Liver (tissue), 9 donors: ENCODE measurements around the gene FCSK. TPM values are rescaled to one million over a fixed set of nuclear protein-coding genes. Genes with fewer than 3 reads are reported as not detected.

Experiments used
- DNase-seq: peaks from one replicate; pipeline ENCODE4 v3.0.0-alpha.2; 2017; ENCODE audit warnings: low spot score
- H3K27ac ChIP-seq, 2 donors: one replicate each; pipeline ENCODE4 v1.7.0; 2013; ENCODE audit warnings: inconsistent platforms in 2 of 2, low read length in 2 of 2, control low read depth in 1 of 2, low read depth in 1 of 2, mild to moderate bottlenecking in 1 of 2
- H3K27me3 ChIP-seq, 4 donors: one replicate each; pipeline versions ENCODE4 v1.6.1 to v1.7.0; 2013; ENCODE audit warnings: low read length in 3 of 4, inconsistent platforms in 1 of 4, mild to moderate bottlenecking in 1 of 4, moderate library complexity in 1 of 4; ENCODE audit not compliant: control insufficient read depth in 4 of 4, insufficient read depth in 4 of 4
- H3K36me3 ChIP-seq, 4 donors: one replicate each; pipeline versions ENCODE4 v1.6.1 to v1.7.0; 2013; ENCODE audit warnings: low read length in 3 of 4, mild to moderate bottlenecking in 3 of 4, low read depth in 1 of 4, moderate library complexity in 1 of 4; ENCODE audit not compliant: control insufficient read depth in 4 of 4, insufficient read depth in 3 of 4
- H3K4me1 ChIP-seq, 4 donors: one replicate each; pipeline versions ENCODE4 v1.6.1 to v1.7.0; 2013; ENCODE audit warnings: low read length in 3 of 4, mild to moderate bottlenecking in 3 of 4, moderate library complexity in 1 of 4; ENCODE audit not compliant: control insufficient read depth in 4 of 4, insufficient read depth in 4 of 4
- H3K4me3 ChIP-seq, 3 donors: one replicate each; pipeline versions ENCODE4 v1.6.1 to v1.7.0; 2013; ENCODE audit warnings: low read length in 3 of 3, control low read depth in 1 of 3, low read depth in 1 of 3, mild to moderate bottlenecking in 1 of 3
- H3K9ac ChIP-seq, 2 donors: one replicate each; pipeline ENCODE4 v1.7.0; 2013; ENCODE audit warnings: low read length in 2 of 2, mild to moderate bottlenecking in 2 of 2, moderate library complexity in 2 of 2, control low read depth in 1 of 2, low read depth in 1 of 2
- H3K9me3 ChIP-seq, 4 donors: one replicate each; pipeline versions ENCODE4 v1.6.1 to v1.7.0; 2013; ENCODE audit warnings: low read length in 3 of 4; ENCODE audit not compliant: control insufficient read depth in 4 of 4
- CTCF ChIP-seq: fragments of 150-350 bp; IDR thresholded peaks from 2 replicates; pipeline ENCODE4 v1.5.1; 2017; ENCODE audit warnings: improper control_type of control experiment, low read depth, low read length; ENCODE audit not compliant: missing input control
- EGR1 ChIP-seq, 2 donors: IDR thresholded peaks; 2 replicates each; pipeline ENCODE4 v1.6.1; 2016 to 2018; ENCODE audit warnings: antibody characterized with exemption in 2 of 2, low read depth in 2 of 2
- FOXA1 ChIP-seq: IDR thresholded peaks from 2 replicates; pipeline ENCODE4 v1.6.1; 2016; ENCODE audit warnings: antibody characterized with exemption
- FOXA2 ChIP-seq: IDR thresholded peaks from 2 replicates; pipeline ENCODE4 v1.6.1; 2016; ENCODE audit warnings: antibody characterized with exemption
- GABPA ChIP-seq, 2 donors: IDR thresholded peaks in 1 of 2; conservative IDR thresholded peaks in 1 of 2; 2 replicates each; pipeline ENCODE4 v1.6.1; 2016; ENCODE audit warnings: antibody characterized with exemption in 2 of 2, mild to moderate bottlenecking in 1 of 2, moderate library complexity in 1 of 2
- HNF4A ChIP-seq, 2 donors: conservative IDR thresholded peaks; 2 replicates each; pipeline ENCODE4 v1.6.1; 2016; ENCODE audit warnings: antibody characterized with exemption in 2 of 2, mild to moderate bottlenecking in 2 of 2
- HNF4G ChIP-seq: IDR thresholded peaks from 2 replicates; pipeline ENCODE4 v1.6.1; 2016; ENCODE audit warnings: antibody characterized with exemption
- JUND ChIP-seq, 2 donors: IDR thresholded peaks; 2 replicates each; pipeline ENCODE4 v1.6.1; 2016; ENCODE audit warnings: antibody characterized with exemption in 2 of 2
- NR2F2 ChIP-seq: IDR thresholded peaks from 2 replicates; pipeline ENCODE4 v1.6.1; 2016; ENCODE audit warnings: antibody characterized with exemption
- RAD21 ChIP-seq, 2 donors: IDR thresholded peaks; 2 replicates each; pipeline ENCODE4 v1.6.1; 2016; ENCODE audit warnings: antibody characterized with exemption in 2 of 2, mild to moderate bottlenecking in 2 of 2
- RXRA ChIP-seq, 2 donors: IDR thresholded peaks; 2 replicates each; pipeline ENCODE4 v1.6.1; 2017 to 2018; ENCODE audit warnings: antibody characterized with exemption in 2 of 2, mild to moderate bottlenecking in 1 of 2
- SP1 ChIP-seq: IDR thresholded peaks from 2 replicates; pipeline ENCODE4 v1.6.1; 2018; ENCODE audit warnings: antibody characterized with exemption, mild to moderate bottlenecking
- TAF1 ChIP-seq: conservative IDR thresholded peaks from 2 replicates; pipeline ENCODE4 v1.6.1; 2016; ENCODE audit warnings: antibody characterized with exemption, mild to moderate bottlenecking
- YY1 ChIP-seq: IDR thresholded peaks from 2 replicates; pipeline ENCODE4 v1.6.1; 2016; ENCODE audit warnings: antibody characterized with exemption, mild to moderate bottlenecking
- WGBS: extraction: QIAGEN DNeasy Blood & Tissue Kit; methylation state at CpG from one replicate; pipeline ENCODE4 v1.1.7; 2013; 5-methylcytosine and 5-hydroxymethylcytosine counted together
- polyA plus RNA-seq, 2 donors: library from polyadenylated mRNA; stranded (reverse) in 1 of 2; unstranded in 1 of 2; fragments of 200-250 nt in 1 of 2; fragments of >200 nt in 1 of 2; fragmentation: Nextera tagmentation in 1 of 2; extraction: Ambion mirVana in 1 of 2; gene quantifications; one replicate each; pipeline versions ENCODE4 v1.2.1 to v1.2.3, GENCODE V29; 2013 to 2015
- total RNA-seq, 2 donors: library from RNA; depleted of rRNA; stranded (reverse); fragments of >200 nt; gene quantifications; one replicate each; pipeline ENCODE4 v1.2.3, GENCODE V29; 2014
- TF ChIP-seq, protein P1 (sequence below): IDR thresholded peaks from 2 replicates; pipeline ENCODE4 v1.6.1; 2016; ENCODE audit warnings: antibody characterized with exemption
- TF ChIP-seq, protein P2 (sequence below): IDR thresholded peaks from 2 replicates; pipeline ENCODE4 v1.6.1; 2016; ENCODE audit warnings: antibody characterized with exemption, mild to moderate bottlenecking
- TF ChIP-seq, protein P3 (sequence below): IDR thresholded peaks from 2 replicates; pipeline ENCODE4 v1.6.1; 2016; ENCODE audit warnings: antibody characterized with exemption
- TF ChIP-seq, protein P4 (sequence below): IDR thresholded peaks from 2 replicates; pipeline ENCODE4 v1.6.1; 2016; ENCODE audit warnings: antibody characterized with exemption
- donor health status: healthy.
- donor health status: healthy.
- donor health status: healthy.
- donor health status: healthy.
- donor health status: healthy.

The FCSK gene
- total and polyA plus RNA-seq, 4 donors: 4.3 to 20.2 (median 8.5) TPM

DNA sequence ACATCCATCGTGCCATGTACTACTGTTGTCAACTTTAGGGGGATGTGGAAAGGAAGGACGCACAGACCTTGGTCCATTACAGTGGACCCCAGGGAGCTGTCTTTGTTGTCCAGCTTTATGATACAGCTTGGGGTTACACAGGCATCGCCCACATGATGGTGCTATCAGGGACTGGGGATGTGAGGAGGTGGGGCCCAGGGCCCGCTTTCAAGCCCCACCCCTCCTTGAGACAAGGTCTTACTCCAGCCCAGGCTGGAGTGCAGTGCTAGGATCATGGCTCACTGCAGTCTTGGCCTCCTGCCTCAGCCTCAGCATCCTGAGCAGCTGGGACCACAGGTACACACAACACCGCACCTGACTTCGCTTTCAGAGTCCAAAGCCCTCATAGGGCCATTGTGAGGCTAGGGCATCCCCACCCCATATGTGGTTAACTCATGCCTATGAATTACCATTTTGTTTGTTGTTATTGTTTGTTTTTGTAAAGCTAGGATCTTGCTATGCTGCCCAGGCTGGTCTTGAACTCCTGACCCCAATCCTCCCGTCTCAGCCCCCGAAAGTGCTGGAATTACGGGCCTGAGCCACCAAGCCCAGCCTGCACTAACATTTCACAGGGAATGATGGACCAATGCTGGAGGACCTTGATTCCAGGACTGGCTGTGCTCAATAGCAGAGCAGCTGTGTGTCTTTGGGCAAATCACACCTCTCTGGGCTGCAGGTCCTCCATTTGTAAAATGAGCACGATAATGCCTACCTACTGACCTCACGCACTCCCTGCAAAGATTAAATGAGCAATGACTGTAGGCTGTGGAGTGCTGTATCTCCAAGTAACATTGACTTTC lies 32.7 kb upstream of the FCSK start (continued):
- TF ChIP-seq, protein P1, sequence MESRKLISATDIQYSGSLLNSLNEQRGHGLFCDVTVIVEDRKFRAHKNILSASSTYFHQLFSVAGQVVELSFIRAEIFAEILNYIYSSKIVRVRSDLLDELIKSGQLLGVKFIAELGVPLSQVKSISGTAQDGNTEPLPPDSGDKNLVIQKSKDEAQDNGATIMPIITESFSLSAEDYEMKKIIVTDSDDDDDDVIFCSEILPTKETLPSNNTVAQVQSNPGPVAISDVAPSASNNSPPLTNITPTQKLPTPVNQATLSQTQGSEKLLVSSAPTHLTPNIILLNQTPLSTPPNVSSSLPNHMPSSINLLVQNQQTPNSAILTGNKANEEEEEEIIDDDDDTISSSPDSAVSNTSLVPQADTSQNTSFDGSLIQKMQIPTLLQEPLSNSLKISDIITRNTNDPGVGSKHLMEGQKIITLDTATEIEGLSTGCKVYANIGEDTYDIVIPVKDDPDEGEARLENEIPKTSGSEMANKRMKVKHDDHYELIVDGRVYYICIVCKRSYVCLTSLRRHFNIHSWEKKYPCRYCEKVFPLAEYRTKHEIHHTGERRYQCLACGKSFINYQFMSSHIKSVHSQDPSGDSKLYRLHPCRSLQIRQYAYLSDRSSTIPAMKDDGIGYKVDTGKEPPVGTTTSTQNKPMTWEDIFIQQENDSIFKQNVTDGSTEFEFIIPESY: no peak

DNA sequence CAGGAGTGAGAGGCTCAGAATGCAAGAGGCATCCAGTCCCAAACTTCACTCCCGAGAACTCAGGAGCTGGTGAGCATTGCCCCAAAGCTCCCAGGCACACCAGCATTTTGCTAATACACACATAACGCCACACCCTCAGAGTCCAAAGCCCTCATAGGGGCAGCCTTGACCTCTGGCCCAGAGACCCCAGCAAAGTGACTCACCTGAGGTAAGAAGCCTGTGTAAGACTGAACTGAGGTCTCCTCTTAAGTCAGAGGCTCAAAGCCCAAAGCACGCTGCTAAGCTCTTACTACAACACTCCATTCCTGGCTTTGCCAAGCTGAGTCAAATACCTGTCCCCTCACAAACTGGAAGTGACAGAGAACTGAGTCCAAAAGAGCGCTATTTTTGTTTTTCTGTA lies 31.9 kb upstream of the FCSK start:
- no peak for TF ChIP-seq JUND (IDR thresholded peaks at IDR 0.05)
- TF ChIP-seq HNF4A (conservative IDR thresholded peaks at IDR 0.05): no peak
- no peak for TF ChIP-seq FOXA2
- TF ChIP-seq HNF4G: no peak
- TF ChIP-seq, protein P2, sequence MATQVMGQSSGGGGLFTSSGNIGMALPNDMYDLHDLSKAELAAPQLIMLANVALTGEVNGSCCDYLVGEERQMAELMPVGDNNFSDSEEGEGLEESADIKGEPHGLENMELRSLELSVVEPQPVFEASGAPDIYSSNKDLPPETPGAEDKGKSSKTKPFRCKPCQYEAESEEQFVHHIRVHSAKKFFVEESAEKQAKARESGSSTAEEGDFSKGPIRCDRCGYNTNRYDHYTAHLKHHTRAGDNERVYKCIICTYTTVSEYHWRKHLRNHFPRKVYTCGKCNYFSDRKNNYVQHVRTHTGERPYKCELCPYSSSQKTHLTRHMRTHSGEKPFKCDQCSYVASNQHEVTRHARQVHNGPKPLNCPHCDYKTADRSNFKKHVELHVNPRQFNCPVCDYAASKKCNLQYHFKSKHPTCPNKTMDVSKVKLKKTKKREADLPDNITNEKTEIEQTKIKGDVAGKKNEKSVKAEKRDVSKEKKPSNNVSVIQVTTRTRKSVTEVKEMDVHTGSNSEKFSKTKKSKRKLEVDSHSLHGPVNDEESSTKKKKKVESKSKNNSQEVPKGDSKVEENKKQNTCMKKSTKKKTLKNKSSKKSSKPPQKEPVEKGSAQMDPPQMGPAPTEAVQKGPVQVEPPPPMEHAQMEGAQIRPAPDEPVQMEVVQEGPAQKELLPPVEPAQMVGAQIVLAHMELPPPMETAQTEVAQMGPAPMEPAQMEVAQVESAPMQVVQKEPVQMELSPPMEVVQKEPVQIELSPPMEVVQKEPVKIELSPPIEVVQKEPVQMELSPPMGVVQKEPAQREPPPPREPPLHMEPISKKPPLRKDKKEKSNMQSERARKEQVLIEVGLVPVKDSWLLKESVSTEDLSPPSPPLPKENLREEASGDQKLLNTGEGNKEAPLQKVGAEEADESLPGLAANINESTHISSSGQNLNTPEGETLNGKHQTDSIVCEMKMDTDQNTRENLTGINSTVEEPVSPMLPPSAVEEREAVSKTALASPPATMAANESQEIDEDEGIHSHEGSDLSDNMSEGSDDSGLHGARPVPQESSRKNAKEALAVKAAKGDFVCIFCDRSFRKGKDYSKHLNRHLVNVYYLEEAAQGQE: no peak
- TF ChIP-seq EGR1 (IDR thresholded peaks at IDR 0.05; ENCODE audit: low read depth in 2 of 2): no peak
- TF ChIP-seq FOXA1: no peak
- TF ChIP-seq TAF1: no peak
- TF ChIP-seq RXRA (IDR thresholded peaks at IDR 0.05): no peak
- TF ChIP-seq CTCF: no peak
- TF ChIP-seq, protein P3, sequence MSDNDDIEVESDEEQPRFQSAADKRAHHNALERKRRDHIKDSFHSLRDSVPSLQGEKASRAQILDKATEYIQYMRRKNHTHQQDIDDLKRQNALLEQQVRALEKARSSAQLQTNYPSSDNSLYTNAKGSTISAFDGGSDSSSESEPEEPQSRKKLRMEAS: no peak
- no peak for TF ChIP-seq SP1
- TF ChIP-seq RAD21 (IDR thresholded peaks at IDR 0.05): no peak
- TF ChIP-seq YY1: no peak
- TF ChIP-seq GABPA (IDR thresholded peaks at IDR 0.05 in 1 of 2, conservative IDR thresholded peaks at IDR 0.05 in 1 of 2): no peak
- TF ChIP-seq, protein P1: no peak
- TF ChIP-seq NR2F2: no peak
- TF ChIP-seq, protein P4, sequence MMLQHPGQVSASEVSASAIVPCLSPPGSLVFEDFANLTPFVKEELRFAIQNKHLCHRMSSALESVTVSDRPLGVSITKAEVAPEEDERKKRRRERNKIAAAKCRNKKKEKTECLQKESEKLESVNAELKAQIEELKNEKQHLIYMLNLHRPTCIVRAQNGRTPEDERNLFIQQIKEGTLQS: no peak
- no peaks in the 10 kb centered on the region for H3K9me3 ChIP-seq
- 83% methylated on average over 4 of the region's 4 CpGs for WGBS
- no peaks in the 10 kb centered on the region for H3K36me3 ChIP-seq
- H3K4me1 ChIP-seq: peaks cover 13 to 43% (median 29%) of the 10 kb centered on the region in 4 donors
- DNase-seq: no peak
- H3K9ac ChIP-seq: no peak overlapping the region
- H3K4me3 ChIP-seq: no peak overlapping the region
- no peaks in the 10 kb centered on the region for H3K27me3 ChIP-seq
- H3K27ac ChIP-seq: no peak overlapping the region
